Adrenal gland (tissue), 5 donors: ENCODE results near the gene RYR2.

Experiments
- CTCF ChIP-seq, 6 experiments: fragments of 450-650 bp in 4 of 6; fragments of 200-600 bp in 2 of 6; sonication (generic) in 1 of 6; IDR thresholded peaks; 1 replicate in 5 of 6; 2 replicates in 1 of 6; pipeline versions ENCODE4 v1.5.1 to v1.8.0; 2016 to 2021; ENCODE audit warnings: antibody characterized with exemption in 6 of 6, mild to moderate bottlenecking in 2 of 6, moderate library complexity in 1 of 6
- POLR2A ChIP-seq, 2 donors: fragments of 450-650 bp; IDR thresholded peaks; one replicate each; pipeline ENCODE4 v1.6.1; 2017; ENCODE audit warnings: antibody characterized with exemption in 2 of 2, mild to moderate bottlenecking in 2 of 2, moderate library complexity in 1 of 2
- donor health status: DM: no; HTN: no; CAD: no.

GRCh38 chr1:237792149-237792548 is 750.2 kb downstream of the RYR2 start:
- TF ChIP-seq POLR2A (IDR thresholded peaks at IDR 0.05) (no peak), CTCF (IDR thresholded peaks at IDR 0.05) (no peak)
